IPS-18a (cell line): ENCODE results near the gene CNN2.
A peak's percentile ranks its signal among the peaks of the same experiment; 100 is the strongest.

Source experiments
- H3K27ac ChIP-seq: one replicate; pipeline ENCODE4 v1.5.1; 2013; ENCODE audit warnings: low read length
- H3K27me3 ChIP-seq: one replicate; pipeline ENCODE4 v1.6.1; 2013; ENCODE audit warnings: mild to moderate bottlenecking, low read length; ENCODE audit not compliant: control insufficient read depth, insufficient read depth
- H3K36me3 ChIP-seq: one replicate; pipeline ENCODE4 v1.6.1; 2013; ENCODE audit warnings: low read depth, low read length; ENCODE audit not compliant: control insufficient read depth
- H3K4me1 ChIP-seq: one replicate; pipeline ENCODE4 v1.6.1; 2013; ENCODE audit warnings: low read depth, low read length; ENCODE audit not compliant: control insufficient read depth
- H3K4me3 ChIP-seq: one replicate; pipeline ENCODE4 v1.5.1; 2013; ENCODE audit warnings: low read length
- H3K9ac ChIP-seq: one replicate; pipeline ENCODE4 v1.6.1; 2013; ENCODE audit warnings: mild to moderate bottlenecking, low read length, moderate library complexity
- H3K9me3 ChIP-seq: one replicate; pipeline ENCODE4 v1.6.1; 2013; ENCODE audit warnings: low read depth, low read length; ENCODE audit not compliant: control insufficient read depth

The CNN2 gene

DNA sequence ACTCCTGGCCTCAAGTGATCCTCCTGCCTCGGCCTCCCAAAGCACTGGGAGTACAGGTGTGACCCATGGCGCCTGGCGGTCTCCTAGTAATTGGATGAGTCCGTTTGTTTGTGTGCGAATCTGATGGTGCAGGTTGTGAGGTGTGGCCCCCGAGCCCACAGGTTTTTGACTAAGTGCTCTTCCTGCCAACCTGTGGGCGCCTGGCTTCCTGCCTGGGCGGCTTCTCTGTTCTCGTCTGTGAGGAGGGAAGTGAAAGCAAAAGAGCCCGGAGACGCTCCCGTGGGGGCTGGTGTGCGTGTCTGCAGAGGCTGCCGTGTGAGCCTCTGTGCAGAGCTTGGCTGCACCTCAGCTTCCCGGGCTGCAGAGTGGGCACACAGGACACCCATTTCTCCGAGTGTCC is 50.5 kb downstream of the CNN2 start:
- Histone ChIP-seq H3K9ac (no peak overlapping the region), H3K27me3 (peaks cover 3% of the 10 kb centered on the region), H3K4me3 (no peak overlapping the region), H3K27ac (no peak overlapping the region), H3K9me3 (no peaks in the 10 kb centered on the region), H3K36me3 (no peaks in the 10 kb centered on the region), H3K4me1 (no peaks in the 10 kb centered on the region)

DNA sequence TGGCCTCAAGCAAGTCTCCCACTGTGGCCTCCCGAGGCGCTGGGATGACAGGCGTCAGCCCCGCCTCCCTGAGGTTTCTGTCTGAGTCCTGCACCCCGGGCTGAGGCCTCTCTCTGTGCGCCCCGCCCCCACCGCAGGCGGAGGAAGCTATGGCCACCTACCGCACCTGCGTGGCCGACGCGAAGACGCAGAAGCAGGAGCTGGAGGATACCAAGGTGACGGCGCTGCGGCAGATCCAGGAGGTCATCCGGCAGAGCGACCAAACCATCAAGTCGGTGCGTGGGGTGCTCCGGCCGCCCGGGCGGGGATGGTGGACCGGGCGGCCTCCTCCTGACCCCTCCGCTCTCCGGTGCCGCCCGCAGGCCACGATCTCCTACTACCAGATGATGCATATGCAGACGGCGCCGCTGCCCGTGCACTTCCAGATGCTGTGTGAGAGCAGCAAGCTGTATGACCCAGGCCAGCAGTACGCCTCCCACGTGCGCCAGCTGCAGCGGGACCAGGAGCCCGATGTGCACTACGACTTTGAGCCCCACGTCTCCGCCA is 53.2 kb downstream of the CNN2 start:
- Histone ChIP-seq H3K9ac (no peak overlapping the region), H3K27ac (no peak overlapping the region), H3K27me3 (no peaks in the 10 kb centered on the region), H3K4me3 (no peak overlapping the region), H3K4me1 (no peaks in the 10 kb centered on the region), H3K9me3 (no peaks in the 10 kb centered on the region), H3K36me3 (no peaks in the 10 kb centered on the region)

DNA sequence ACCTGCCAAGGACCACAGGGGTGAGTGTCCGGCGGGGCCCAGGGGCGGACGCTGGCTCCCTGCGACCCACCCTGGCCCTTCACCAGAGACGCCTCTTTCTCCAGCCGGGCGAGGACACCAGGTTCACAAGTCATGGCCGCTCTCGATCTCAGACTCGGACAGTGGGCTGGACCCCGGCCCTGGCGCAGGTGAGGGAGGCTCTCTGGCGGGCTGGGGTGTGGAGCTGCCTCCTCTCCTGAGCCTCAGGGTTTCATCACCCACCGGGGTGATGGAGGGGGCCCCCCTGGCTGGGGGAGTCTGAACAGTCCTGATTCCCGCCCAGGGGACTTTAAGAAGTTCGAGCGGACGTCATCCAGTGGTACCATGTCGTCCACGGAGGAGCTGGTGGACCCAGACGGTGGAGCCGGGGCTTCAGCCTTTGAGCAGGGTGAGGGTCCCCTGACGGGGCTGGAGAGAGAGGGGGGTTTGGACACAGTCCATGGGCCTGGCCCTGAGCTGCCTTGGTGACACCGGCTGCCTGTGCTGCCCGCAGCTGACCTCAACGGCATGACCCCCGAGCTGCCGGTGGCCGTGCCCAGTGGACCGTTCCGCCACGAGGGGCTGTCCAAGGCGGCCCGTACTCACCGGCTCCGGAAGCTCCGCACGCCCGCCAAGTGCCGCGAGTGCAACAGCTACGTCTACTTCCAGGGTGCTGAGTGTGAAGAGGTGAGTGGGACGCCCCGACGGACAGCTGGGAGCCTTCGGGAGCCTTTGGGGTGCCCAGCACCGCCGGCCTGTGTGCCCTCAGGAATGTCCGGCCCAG is 54.2 kb downstream of the CNN2 start:
- Histone ChIP-seq H3K27ac (no peak overlapping the region), H3K36me3 (peaks cover 1% of the 10 kb centered on the region), H3K4me1 (no peaks in the 10 kb centered on the region), H3K27me3 (no peaks in the 10 kb centered on the region), H3K9me3 (no peaks in the 10 kb centered on the region), H3K9ac (no peak overlapping the region), H3K4me3 (no peak overlapping the region)

DNA sequence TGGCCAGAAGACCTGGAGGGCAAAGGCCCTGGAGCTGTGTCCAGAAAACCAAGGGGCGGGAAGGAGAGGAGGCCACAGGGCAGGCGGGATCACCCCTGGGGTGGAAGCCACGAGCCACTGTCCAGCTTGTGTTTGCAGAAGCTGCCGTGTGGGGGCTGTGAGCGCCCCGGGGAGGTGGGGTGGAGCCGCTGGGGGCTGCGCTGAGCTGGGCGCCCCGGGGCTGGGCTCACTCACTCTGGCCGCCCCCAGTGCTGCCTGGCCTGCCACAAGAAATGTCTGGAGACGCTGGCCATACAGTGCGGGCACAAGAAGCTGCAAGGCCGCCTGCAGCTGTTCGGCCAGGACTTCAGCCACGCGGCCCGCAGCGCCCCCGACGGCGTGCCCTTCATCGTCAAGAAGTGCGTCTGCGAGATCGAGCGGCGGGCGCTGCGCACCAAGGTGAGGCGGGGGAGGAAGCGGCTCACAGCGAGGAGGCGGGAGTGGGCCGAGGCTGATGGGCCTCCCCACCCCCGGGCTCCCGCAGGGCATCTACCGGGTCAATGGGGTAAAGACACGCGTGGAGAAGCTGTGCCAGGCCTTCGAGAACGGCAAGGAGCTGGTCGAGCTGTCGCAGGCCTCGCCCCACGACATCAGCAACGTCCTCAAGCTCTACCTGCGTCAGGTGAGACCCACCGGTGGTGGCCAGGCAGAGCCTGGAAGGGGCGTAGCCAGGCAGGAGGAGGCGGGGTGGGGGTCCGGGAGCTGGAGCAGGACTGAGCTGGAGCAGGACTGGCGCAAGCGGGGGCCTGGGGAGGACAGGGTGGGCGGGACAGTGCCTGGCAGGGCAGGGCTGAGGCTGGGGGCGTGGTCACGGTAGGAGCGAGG is 55.1 kb downstream of the CNN2 start:
- no peaks in the 10 kb centered on the region for H3K27me3 ChIP-seq
- no peaks in the 10 kb centered on the region for H3K4me1 ChIP-seq
- no peak overlapping the region for H3K27ac ChIP-seq
- peaks cover 3% of the 10 kb centered on the region for H3K36me3 ChIP-seq
- H3K4me3 ChIP-seq, result no peak overlapping the region
- no peaks in the 10 kb centered on the region for H3K9me3 ChIP-seq
- no peak overlapping the region for H3K9ac ChIP-seq

DNA sequence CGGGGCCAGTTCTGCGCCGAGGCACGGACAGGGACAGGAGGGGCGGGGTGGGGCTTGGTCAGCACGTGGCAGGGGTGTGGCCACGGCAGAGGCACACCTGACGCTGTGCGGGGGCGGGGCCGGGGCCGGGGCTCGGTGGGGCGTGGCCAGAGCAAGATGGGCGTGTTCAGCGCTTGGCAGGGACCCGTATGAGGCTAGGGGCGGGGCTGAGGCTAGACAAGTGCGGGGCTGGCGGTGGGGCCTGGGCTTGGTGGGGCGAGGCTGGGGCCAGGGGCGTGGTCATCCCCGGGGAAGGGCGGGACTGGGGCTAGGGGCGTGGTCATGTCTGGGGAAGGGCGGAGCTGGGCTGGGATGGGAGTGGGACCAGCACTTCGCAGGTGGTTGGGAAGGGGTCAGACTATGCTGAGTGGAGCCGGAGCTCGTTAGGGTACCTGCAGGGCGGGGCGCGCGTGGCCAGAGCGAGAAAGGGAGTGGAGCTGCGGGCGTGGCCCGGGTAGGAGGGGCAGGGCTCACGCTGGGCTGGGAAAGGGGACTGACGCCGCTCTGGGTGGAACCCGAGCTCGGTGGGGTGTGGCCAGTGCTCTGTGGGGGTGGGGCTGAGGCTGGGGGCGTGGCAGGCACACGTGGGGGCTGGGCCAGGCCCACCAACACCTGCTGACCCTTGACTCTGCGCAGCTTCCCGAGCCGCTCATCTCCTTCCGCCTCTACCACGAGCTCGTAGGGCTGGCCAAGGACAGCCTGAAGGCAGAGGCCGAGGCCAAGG is 55.9 kb downstream of the CNN2 start:
- H3K27me3 ChIP-seq, result no peaks in the 10 kb centered on the region
- no peaks in the 10 kb centered on the region for H3K4me1 ChIP-seq
- H3K9me3 ChIP-seq, result no peaks in the 10 kb centered on the region
- peak overlapping the region; percentile 52 for H3K4me3 ChIP-seq
- H3K27ac ChIP-seq, result no peak overlapping the region
- H3K9ac ChIP-seq, result no peak overlapping the region
- peaks cover 4% of the 10 kb centered on the region for H3K36me3 ChIP-seq

DNA sequence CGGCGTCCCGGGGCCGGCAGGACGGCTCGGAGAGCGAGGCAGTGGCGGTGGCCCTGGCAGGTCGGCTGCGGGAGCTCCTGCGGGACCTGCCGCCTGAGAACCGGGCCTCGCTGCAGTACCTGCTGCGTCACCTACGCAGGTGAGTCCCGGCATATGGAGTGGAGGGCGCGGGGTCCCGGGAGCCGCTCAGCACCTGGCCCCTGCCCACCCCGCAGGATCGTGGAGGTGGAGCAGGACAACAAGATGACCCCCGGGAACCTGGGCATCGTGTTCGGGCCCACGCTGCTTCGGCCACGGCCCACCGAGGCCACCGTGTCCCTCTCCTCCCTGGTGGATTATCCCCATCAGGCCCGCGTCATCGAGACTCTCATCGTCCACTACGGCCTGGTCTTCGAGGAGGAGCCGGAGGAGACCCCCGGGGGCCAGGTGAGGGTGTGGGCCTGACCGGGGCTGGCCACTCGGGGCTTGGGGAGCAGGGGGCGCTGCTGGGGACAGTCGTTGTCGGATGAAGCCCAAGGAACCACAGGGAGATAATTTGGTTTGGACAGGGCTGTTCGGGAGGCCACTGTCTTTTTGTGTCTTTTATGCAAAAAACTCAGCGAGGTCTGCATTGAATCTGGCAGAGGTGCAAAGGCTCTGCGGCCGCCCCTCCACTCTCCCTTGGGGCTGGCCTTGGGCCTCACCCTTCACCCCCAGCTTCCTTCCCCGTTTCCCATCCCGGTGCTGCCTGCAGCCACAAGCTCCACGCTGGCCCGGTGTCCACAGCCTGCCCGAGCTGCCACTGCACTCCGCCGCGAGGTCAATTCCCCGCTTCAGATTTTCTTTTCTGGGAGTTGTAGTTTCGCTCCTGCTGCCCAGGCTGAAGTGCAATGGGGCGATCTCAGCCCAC is 56.8 kb downstream of the CNN2 start:
- Histone ChIP-seq H3K36me3 (peaks cover 7% of the 10 kb centered on the region), H3K4me3 (peak overlapping the region; percentile 52), H3K9ac (no peak overlapping the region)

DNA sequence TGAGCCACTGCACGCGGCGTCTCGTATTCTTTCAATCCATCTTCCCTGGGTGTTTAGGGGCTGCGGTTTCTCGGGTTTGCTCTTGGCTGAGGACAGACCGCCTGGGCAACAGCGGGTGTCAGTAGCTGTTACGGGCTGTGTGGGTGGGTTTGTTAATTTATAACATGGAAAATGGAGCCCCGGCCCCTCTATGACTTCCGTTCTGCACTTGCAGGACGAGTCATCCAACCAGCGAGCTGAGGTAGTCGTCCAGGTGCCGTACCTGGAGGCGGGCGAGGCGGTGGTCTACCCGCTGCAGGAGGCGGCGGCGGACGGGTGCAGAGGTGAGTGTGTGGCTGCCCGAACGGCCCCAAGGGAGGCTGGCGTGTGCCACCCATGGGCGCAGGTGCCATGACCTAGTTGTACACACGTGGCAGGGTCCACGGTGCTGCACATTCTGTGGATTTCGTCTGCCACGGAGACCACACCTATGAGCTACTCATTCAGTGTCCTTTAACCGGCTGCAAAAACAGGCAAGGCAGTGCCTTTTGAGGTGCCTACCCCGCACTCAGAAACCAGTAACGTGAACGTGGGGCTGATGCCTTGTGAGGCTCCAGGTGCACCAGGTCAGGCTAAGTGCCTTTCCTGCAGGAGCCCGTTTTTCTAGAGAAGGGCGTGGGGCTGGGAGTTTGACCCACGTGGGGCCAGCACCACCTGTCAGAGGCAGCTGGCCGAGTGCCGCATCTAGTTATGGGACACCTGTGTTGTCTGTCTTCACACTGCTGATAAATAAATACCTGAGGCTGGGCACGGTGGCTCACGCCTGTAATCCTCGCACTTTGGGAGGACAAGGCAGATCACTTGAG is 57.8 kb downstream of the CNN2 start:
- Histone ChIP-seq H3K27ac (no peak overlapping the region), H3K9me3 (no peaks in the 10 kb centered on the region), H3K9ac (no peak overlapping the region), H3K36me3 (peaks cover 11% of the 10 kb centered on the region), H3K27me3 (no peaks in the 10 kb centered on the region), H3K4me1 (no peaks in the 10 kb centered on the region), H3K4me3 (no peak overlapping the region)

More for the DNA sequence above, 56.8 kb downstream of the CNN2 start:
- no peaks in the 10 kb centered on the region for H3K9me3 ChIP-seq
- H3K27me3 ChIP-seq, result no peaks in the 10 kb centered on the region
- no peaks in the 10 kb centered on the region for H3K4me1 ChIP-seq
- H3K27ac ChIP-seq, result no peak overlapping the region

DNA sequence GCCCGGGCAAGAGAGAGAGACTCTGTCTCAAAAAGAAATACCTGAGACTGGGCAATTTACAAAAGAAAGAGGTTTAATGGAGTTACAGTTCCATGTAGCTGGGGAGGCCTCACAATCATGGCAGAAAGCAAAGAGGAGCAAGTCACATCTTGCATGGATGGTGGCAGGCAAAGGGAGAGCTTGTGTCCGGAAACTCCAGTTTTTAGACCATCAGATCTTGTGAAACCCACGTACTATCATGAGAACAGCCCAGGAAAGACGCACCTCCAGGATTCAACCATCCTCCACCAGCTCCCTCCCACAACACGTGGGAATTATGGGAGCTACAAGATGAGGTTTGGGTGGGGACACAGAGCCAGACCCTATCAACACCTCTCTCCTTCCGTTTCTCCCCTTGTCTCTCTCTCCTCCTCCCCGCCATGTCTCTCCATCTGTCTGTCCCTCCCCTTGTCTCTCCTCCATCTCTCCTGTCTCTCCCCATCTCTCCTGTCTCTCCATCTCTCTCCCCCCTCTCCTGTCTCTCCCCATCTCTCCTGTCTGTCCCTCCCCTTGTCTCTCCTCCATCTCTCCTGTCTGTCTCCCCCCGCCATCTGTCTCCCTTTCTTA is 58.7 kb downstream of the CNN2 start:
- H3K9me3 ChIP-seq, result no peaks in the 10 kb centered on the region
- H3K4me1 ChIP-seq, result no peaks in the 10 kb centered on the region
- no peak overlapping the region for H3K4me3 ChIP-seq
- H3K27ac ChIP-seq, result no peak overlapping the region
- no peaks in the 10 kb centered on the region for H3K27me3 ChIP-seq
- peaks cover 11% of the 10 kb centered on the region for H3K36me3 ChIP-seq
- H3K9ac ChIP-seq, result no peak overlapping the region

DNA sequence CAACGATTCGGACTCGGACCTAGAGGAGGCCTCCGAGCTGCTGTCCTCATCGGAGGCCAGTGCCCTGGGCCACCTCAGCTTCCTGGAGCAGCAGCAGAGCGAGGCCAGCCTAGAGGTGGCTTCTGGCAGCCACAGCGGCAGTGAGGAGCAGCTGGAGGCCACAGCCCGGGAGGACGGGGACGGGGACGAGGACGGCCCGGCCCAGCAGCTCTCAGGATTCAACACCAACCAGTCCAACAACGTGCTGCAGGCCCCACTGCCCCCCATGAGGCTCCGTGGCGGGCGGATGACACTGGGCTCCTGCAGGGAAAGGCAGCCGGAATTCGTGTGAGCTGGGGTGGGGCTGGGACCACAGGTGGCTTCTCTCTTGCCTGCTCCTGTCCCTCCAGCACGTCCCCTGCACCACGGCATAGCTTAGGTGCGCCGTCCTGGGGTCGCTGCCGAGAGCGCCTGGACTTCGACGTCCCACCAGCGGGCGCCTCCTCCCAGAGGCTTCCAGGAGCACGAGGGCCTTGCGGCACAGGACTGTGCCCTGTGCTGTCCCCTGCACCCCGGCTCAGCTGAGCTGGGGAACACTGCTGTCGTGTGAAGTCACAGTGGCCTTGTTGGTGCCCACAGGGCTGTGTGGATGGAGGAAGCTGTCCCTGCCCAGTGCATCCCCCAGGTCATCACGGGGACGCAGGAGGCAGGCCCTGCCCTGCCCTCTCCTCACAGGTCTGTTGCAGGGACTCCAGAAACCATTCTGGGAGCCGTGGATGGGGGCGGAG is 59.5 kb downstream of the CNN2 start:
- Histone ChIP-seq H3K4me3 (no peak overlapping the region), H3K4me1 (no peaks in the 10 kb centered on the region), H3K27me3 (no peaks in the 10 kb centered on the region), H3K9ac (no peak overlapping the region), H3K9me3 (no peaks in the 10 kb centered on the region), H3K27ac (no peak overlapping the region), H3K36me3 (peaks cover 12% of the 10 kb centered on the region)
